Stimulated activated CD8-positive, alpha-beta memory T cell treated with anti-CD3 and anti-CD28 coated beads, Interleukin-4, amount 100 ng/mL, for 4 hours (primary cell): ENCODE results near the gene DDRGK1.
A peak's percentile ranks its signal among the peaks of the same experiment; 100 is the strongest.
"Not testable (repeated sequence)": the region's sequence is repeated elsewhere in the genome, so short reads cannot be mapped to it uniquely, and the experiment has no call there.

Experiments
- DNase-seq, 2 donors: peaks; one replicate each; pipeline ENCODE4 v3.0.0-alpha.2; 2020; ENCODE audit warnings: low read depth in 2 of 2, low spot score in 1 of 2

Gene DDRGK1

DNA sequence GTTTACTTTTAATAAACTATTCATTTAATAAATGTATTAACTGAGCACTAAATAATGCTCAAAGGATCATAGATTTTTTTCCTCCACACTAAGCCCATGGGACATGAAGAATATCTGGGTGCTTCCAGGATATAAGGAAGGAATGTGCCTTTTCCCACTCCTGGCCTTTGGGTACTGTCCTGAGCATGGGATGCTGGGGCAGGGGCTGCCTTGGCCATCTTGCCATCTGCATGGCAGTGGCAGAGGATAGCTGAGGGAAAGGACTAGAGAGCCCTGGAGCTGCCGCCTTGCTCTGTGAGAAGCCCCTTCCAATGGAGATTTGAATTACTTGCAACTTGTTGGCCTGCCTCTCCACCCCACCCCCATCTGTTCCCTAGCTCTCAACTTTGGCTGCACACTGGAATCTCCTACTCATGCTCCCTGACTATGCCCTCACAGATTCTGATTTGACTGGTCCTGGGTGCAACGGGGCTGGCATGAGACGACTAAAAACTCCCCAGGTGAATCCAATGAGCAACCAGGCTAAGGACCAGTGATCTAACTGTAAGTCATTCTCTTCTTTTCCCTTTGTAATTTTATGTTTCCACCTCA is 15.6 kb downstream of the DDRGK1 start:
- DNase-seq: no peak

- not testable (repeated sequence) for DNase-seq
Observed at GRCh38 chr20:3187861-3188260, 16.6 kb downstream of the DDRGK1 start.

DNA sequence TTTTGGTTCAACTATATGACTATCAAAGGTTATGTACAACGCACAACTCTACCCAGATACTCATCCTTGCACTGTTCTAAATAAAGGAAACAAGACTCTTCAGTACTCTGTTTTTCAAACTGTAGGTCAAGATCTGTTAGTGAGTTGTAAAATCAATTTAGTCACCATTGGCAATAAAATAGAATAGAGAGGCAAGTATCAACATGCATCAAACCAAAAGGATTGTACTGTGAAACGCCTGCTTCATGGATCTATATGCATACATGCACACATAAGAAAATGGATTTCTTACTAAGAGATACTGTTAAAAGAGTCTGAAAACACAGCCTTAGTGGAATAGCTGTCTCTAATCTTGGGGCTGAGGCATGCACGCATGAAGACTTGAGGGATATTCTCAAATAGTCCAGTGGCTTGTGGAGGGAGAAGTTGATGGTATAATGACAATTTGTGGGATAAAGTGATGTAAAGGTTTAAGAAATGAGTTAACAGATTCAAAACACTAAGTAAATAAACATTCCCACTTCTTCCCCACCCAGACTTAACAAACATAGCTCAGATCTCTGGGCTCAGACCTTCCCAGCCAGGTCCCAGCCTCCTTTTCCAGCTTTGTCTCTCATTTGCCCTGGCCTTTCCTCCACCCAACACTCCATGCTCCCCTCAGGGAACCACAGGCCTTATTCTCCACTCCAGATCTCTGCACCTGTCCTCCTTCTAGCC is 20.4 kb downstream of the DDRGK1 start:
- DNase-seq: no peak

- DNase-seq: not testable (repeated sequence)
Observed at GRCh38 chr20:3182429-3182828, 22.1 kb downstream of the DDRGK1 start.

DNA sequence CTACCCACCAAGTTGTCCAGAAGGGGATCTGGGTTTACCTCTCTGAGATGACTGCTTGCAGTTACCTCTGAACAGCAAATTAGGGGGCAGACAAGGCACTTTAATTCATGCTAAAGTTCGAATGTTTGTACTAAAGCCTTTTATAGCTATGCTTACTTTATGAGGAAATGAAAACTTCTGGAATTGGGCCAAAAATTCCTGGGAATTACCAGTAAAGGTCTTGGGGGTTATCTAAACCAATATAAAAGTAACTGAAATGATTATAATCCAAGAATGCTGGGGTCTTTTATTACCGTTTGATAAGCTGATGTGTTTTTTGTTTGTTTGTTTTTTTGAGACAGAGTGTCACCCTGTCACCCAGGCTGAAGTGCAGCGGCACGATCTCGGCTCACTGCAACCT is 23.2 kb downstream of the DDRGK1 start:
- DNase-seq: no peak

DNA sequence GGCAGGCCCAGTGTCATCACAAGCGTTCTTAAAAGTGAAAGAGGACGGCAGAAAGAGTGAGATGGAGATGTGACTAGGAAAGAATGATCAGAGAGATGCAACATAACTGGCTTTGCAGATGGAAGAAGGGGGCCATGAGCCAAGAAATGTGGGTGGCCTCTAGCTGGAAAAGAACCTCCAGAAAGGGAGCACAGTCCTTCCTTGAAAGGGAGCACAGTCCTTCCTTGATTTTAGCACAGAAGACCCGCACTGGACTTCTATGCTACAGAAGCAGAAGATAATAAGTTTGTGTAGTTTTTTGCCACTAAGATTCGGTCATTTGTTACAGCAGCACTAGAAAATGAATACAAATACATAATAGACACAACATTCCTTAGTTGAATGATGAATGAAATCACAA is 24.2 kb downstream of the DDRGK1 start:
- DNase-seq: no peak

DNA sequence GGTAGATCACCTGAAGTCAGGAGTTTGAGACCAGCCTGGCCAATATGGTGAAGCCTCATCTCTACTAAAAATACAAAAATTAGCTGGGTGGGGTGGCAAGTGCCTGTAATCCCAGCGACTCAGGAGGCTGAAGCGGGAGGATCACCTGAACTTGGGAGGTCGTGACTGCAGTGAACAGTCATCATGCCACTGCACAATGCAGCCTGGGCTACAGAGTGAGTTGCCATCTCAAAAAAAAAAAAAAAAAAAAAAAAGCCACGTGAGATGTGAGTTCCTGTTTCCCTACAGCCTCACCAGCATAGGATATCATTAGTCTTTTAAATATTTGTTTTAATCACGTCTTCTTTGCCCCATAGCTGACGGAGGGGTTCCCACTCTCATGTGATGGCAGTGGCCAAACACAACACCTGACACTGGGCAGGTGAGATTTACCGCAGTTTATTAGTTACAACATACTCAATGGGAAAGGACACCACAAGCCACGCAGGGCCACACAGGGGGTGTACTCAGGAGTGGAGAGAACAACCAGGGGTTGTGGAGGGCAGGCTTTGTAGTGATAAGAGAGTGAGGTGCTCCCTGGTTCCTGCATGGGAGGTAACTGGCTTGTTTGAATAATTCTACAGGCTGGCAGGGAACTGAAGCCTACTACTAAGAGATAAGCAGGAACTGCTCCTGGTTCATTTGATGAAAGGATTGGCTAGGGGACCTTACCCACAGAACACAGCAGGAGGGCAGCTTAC is 26.6 kb downstream of the DDRGK1 start:
- DNase-seq: no peak

DNA sequence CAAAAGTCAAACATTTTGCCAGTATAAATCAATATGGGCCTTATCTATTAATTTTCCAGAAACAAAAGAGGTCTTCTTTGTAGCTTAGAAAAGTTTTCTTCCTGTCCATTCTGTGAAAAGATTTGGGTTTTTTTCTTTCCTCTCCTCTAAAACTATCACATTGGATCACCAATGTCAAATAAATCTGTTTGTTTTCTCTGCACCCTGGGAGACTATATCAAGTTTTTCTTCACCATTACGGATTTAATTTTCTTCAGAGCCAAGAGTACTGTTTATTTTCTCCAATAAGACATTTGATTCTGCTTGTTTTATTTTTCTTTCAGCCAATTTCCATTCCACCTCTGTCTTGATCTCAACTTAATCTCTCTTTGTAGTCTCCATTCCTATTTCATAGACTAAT is 29.2 kb downstream of the DDRGK1 start:
- no peak for DNase-seq

DNA sequence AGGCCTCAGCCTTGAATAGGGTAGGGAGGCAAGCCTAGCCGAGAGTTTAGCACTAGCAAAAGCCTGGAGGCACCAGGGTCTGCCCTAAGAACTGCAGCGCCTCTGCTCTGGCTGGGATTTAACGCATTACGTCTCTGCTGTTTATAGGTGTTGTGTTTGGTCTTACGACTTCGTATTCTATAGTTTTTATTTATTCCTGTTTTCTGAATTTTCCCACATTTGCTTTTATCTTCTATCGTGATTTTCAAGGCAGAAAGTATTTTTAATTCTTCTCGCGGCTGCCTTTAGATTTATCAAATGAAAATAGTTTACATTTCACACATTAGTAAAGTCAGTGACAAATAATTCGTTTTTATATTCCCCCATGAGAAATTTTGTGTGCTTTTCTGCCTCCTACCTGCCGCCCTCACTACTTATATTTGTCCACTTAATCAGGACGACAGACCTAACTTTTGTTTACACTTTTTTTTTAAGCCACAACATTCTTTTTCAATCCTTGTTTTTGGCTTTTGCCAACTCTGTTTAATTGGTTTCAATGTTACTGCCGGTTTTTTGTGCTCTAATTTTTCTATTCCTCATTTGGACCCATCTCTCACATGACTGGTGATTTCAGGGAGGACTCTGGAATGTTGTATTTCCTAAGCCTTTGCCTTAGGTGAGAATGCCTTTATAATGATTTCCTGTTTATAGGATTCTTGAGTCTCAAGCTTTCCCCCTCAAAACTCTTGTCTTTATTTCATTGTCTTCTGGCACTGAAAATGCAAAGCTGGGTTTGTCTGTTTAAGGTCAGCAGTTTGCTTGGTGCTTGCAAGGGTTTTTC is 29.8 kb downstream of the DDRGK1 start:
- DNase-seq: no peak

DNA sequence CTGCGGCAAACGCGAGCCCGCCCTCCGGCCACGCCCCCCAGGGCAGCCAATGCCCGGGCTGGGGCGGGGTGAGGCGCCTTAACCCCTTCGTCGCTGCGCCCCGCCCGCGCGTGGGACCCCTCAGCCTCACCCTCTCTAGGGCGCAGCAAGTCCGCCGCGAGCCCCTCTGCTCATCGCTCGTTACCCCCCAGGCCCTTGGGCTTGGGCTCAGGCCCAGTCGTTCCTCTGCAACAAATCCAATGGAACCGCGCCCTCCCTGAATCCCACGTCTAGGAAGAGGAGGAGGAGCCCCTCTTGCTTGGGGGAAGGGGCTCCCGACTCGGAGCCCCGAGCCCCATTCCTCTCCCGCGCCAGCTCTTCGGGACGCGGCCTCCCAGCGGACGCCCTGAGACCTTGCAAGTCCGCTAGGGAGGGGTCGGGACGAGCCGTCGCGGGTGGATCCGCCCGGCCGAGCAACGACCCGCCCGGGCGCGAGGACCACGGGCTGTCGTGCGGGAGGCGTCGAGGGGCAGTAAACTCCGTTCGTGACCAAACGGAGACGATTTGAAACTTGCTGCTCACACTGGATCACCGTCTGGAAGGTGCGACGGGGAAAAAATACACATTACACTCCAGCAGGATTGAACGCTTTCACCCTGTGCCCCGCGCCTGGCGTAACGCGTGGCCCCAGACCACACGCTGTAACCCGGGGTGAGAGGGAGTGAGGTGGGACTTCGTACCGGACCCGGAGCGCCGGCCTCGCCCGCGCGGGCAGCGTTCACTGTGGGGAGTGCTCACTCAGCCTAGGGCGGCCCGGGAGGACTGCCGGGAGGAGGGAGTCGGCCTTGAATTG is 30.7 kb downstream of the DDRGK1 start:
- DNase-seq: peak; percentile 76 to 77

GRCh38 chr20:3172933-3173609 is 31.4 kb downstream of the DDRGK1 start, which contains the start of gene LZTS3:
Gene LZTS3 (minus strand): TSS chr20:3173549. CDS start chr20:3167163, 6,386 bp downstream.
- peak; percentile 73 to 79 for DNase-seq

GRCh38 chr20:3172126-3172932 is 32.2 kb downstream of the DDRGK1 start:
- no peak for DNase-seq

GRCh38 chr20:3171391-3172125 is 32.9 kb downstream of the DDRGK1 start:
- no peak for DNase-seq

DNA sequence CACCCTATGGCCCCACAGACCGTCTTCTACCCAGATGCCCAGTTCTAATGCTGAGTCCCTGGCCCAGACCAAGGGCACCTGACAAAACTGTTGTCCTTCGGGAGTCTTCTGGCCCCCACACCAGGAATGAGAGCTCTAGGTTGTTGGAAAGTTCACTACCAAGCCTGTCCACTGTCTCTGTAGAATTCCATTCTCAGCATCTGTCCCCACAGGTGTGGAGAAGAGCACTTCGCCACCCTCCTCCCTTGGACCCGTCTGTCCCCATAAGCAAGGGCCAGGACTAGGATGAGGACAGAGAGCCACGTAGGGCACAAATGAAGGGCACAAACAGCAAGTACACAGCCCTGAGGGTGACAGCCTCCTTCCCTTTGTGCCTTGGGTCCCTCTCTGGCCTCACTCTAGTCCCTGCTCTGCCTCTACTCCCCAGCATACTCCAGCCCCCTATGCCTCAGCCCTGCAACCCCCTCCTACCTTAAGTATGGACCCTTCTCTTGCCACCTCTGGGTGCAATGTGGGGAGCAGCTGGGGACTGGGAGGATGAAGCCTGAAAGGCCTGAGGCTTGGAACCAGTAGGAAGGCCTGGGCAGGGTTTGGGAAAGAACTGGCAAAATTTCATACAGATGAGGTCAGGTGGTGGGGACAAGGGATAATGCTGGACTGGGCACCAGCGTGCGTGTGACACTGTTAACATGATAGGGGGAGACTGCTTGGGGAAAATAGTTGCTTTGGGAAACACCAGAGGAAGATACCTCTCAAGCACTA is 35.5 kb downstream of the DDRGK1 start:
- no peak for DNase-seq

GRCh38 chr20:3168079-3168828 is 36.2 kb downstream of the DDRGK1 start:
- no peak for DNase-seq

DNA sequence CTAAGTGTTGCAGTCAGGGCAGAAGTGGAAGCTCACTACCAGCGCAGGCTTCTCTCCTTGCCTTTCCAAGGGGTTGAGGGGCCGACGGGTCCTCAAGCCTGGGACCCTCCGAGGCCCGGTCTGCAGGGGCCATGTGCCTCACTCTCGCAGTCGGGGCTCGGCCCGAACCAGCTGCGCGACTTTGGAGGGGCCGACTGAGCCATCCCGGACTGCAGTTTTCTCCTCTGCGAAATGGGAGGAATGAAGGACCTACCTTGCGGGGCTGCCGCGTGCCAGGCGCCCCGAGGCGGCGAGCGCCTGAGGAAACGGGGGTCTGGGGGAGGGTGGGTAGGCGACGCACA is 36.8 kb downstream of the DDRGK1 start:
- DNase-seq: no peak

DNA sequence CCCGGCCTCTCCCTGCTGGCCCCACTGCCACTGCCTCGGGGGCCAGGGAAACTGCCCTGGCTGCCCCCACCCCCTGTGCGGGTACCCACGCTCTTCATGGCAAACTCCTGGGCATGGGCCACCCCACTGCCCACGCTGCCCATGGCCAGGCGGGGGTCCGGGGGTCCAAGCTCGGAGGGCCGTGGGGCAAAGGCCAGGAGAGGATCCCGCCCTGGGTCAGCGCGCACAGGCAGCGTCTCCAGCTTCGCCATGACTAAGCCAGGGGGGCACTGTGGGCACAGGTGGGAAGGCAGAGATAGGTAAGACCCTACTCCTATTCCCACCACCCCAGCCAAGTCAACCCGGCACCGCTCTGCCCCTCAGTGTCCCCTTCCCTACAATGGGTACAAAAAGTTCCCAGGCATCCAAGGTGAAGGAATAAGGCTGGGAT is 37.6 kb downstream of the DDRGK1 start:
- no peak for DNase-seq
